OCI-LY7 (cell line): ENCODE measurements around the gene COX17. TPM values are rescaled to one million over a fixed set of nuclear protein-coding genes. Genes with fewer than 3 reads are reported as not detected.
A peak's percentile ranks its signal among the peaks of the same experiment; 100 is the strongest.

Experiments
- Bru-seq: library from RNA; stranded (reverse); fragments of 400-500 nt; gene quantifications from one replicate; lab custom pipeline; 2021; lab: Mats Ljungman, UMichigan
- BruChase-seq, 2 experiments: library from RNA; stranded (reverse); fragments of 400-500 nt; gene quantifications; one replicate each; lab custom pipeline; 2021; lab: Mats Ljungman, UMichigan
- BruUV-seq: library from RNA; stranded (reverse); fragments of 400-500 nt; replicated peaks from 2 replicates; lab custom pipeline; 2021; lab: Mats Ljungman, UMichigan
- CTCF ChIA-PET: fragments of 300-600 bp; sonication (Branson Sonifier 250); formaldehyde crosslinking; loops from one replicate; lab custom pipeline; 2022; ENCODE audit warnings: antibody characterized with exemption; ENCODE audit not compliant: unreplicated experiment; lab: Charles Lee
- POLR2A ChIA-PET: fragments of 300-600 bp; sonication (Branson Sonifier 250); formaldehyde crosslinking; loops from one replicate; lab custom pipeline; 2022; ENCODE audit warnings: antibody characterized with exemption; lab: Charles Lee
- DNase-seq: peaks from one replicate; pipeline ENCODE4 v3.0.0-alpha.2; 2015; ENCODE audit warnings: low spot score
- H2AFZ ChIP-seq: fragments of 200-600 bp; sonication (generic), shearing (Covaris generic); 2 replicates; pipeline ENCODE4 v1.6.1; 2014; ENCODE audit warnings: mild to moderate bottlenecking, antibody characterized with exemption, low read length, moderate library complexity
- H3K27ac ChIP-seq: fragments of 200-600 bp; sonication (generic); 2 replicates; pipeline ENCODE4 v1.5.1; 2014; ENCODE audit warnings: mixed run types, low read depth, mild to moderate bottlenecking, moderate library complexity, low read length, inconsistent platforms; ENCODE audit not compliant: poor library complexity, severe bottlenecking
- H3K36me3 ChIP-seq: fragments of 200-600 bp; sonication (generic); 2 replicates; pipeline ENCODE4 v1.6.1; 2014; ENCODE audit warnings: mild to moderate bottlenecking, antibody characterized with exemption, low read length, moderate library complexity, mixed read lengths; ENCODE audit not compliant: insufficient read depth
- H3K4me1 ChIP-seq: fragments of 200-600 bp; sonication (generic); 2 replicates; pipeline ENCODE4 v1.5.1; 2014; ENCODE audit warnings: mild to moderate bottlenecking, low read length; ENCODE audit not compliant: insufficient read depth, poor library complexity, severe bottlenecking
- H3K4me2 ChIP-seq: fragments of 200-600 bp; sonication (generic); 2 replicates; pipeline ENCODE4 v1.6.1; 2014; ENCODE audit warnings: mild to moderate bottlenecking, low read length
- H3K4me3 ChIP-seq: fragments of 200-600 bp; sonication (generic); 2 replicates; pipeline ENCODE4 v1.5.1; 2014; ENCODE audit warnings: mild to moderate bottlenecking, low read depth, low read length; ENCODE audit not compliant: poor library complexity, severe bottlenecking
- H3K79me2 ChIP-seq: fragments of 200-600 bp; sonication (generic); 2 replicates; pipeline ENCODE4 v1.6.1; 2016; ENCODE audit warnings: low read depth, mild to moderate bottlenecking, low read length, moderate library complexity, mixed read lengths; ENCODE audit not compliant: insufficient read depth
- H3K9me2 ChIP-seq: fragments of 200-600 bp; sonication (generic); 2 replicates; pipeline ENCODE4 v1.6.1; 2016; ENCODE audit warnings: mild to moderate bottlenecking, low read length, mixed read lengths; ENCODE audit not compliant: insufficient read depth
- H3K9me3 ChIP-seq: fragments of 200-600 bp; sonication (generic); 2 replicates; pipeline ENCODE4 v1.6.1; 2014; ENCODE audit warnings: mild to moderate bottlenecking, mixed run types, low read length, mixed read lengths
- H4K20me1 ChIP-seq: fragments of 200-600 bp; sonication (generic); 2 replicates; pipeline ENCODE4 v1.6.1; 2014; ENCODE audit warnings: mild to moderate bottlenecking, antibody characterized with exemption, low read length, moderate library complexity, mixed read lengths; ENCODE audit not compliant: insufficient read depth
- EZH2phosphoT487 ChIP-seq: fragments of 200-600 bp; sonication (generic); IDR thresholded peaks from 2 replicates; pipeline ENCODE4 v1.6.1; 2018; ENCODE audit warnings: low read depth, borderline replicate concordance, mild to moderate bottlenecking, mixed run types, antibody characterized with exemption, low read length, moderate library complexity, mixed read lengths
- intact Hi-C: fragments of 100-400 bp; cut with micrococcal nuclease; formaldehyde crosslinking; loops from one replicate; pipeline ENCODE4 v1.10.0; 2022; ENCODE audit not compliant: unreplicated experiment
- long read RNA-seq: library from polyadenylated mRNA; stranded (forward); transcript quantifications from one replicate; pipeline ENCODE4 v2.0.0, GENCODE V29; 2022
- total RNA-seq, 2 experiments: library from RNA; depleted of rRNA in 1 of 2; stranded (reverse); fragments of >200 nt in 1 of 2; shearing (Covaris generic) in 1 of 2; gene quantifications; 2 replicates each; pipeline ENCODE4 v1.2.3, GENCODE V29; 2014 to 2022
- TF ChIP-seq, protein P1 (sequence below): fragments of 200-600 bp; sonication (generic); conservative IDR thresholded peaks from 2 replicates; pipeline ENCODE4 v1.5.1; 2014; ENCODE audit warnings: mild to moderate bottlenecking, antibody characterized with exemption, low read length, moderate library complexity, mixed read lengths

COX17 gene
- total RNA-seq (2014; rRNA removed; shearing (Covaris generic)) (77.3 and 109 TPM in 2 replicates), total RNA-seq (2022) (78.5 and 80.0 TPM in 2 replicates), Bru-seq, nascent RNA (percentile 95 among the genes with signal in this experiment), BruChase-seq, experiment 1, labeled RNA remaining after a 6-hour chase (percentile 83 among the genes with signal in this experiment), BruChase-seq, experiment 2, labeled RNA remaining after a 2-hour chase (percentile 82 among the genes with signal in this experiment)
- long read RNA-seq, transcript COX17-201 (3 exons, 684 nt): major isoform, 201 of 211 reads
- long read RNA-seq, partial matches to known transcripts: 2 of 211 reads
- long read RNA-seq, other reads (novel, unspliced or antisense): 3 of 211 reads

DNA sequence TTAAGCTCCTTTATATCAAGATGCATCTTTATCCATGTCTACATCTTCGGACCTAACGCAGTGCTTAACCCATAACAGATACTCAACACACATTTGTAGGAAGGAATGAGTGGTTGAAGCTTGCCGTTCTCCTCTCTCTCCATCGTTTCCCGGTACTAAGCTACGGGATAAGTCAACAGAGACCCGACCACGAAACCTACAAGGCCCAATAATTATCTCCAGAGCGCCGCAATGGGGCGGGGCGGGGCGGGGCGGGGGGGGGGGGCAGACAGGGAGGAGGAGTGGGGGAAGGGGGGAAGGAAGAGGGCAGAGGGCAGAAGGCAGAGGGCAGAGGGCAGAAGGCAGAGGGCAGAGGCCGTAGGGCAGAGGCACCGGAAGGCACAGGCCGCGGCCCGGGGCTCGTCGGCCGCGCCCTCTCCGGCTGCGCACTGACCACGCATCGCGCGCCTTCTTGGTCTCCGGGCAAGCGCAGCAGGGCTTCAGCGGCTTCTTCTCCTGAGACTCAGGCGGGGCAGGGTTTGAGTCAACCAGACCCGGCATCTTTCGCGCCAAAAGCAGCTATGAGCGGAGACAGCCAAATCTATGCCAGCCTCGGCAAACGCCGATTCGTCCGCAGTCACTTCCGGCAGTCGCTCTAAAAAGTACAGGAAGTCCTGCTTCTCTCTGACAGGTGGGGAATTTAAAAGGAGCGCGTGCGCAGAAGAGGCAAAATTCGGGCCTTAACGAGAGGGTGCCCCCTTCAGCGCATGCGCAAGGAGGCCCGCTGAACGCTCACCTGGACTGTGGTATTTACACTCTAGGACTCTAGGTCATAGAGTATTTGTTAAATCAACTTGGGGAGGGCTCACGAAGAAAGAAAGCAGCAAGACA is at the start of gene COX17:
Gene COX17 (minus strand): TSS at position 636 of the 870 bp plus-strand sequence. CDS start 96 bp downstream, at position 540.
- H3K4me3 ChIP-seq: peak within 1 kb of the TSS; percentile 87
- intact Hi-C loops: loop anchor here (1.0 to 10.0 kb wide), 3 partner anchors 179 to 670 kb away; partner anchors contain the start of genes B4GALT4, LRRC58 and TIMMDC1
- TF ChIP-seq, protein P1, sequence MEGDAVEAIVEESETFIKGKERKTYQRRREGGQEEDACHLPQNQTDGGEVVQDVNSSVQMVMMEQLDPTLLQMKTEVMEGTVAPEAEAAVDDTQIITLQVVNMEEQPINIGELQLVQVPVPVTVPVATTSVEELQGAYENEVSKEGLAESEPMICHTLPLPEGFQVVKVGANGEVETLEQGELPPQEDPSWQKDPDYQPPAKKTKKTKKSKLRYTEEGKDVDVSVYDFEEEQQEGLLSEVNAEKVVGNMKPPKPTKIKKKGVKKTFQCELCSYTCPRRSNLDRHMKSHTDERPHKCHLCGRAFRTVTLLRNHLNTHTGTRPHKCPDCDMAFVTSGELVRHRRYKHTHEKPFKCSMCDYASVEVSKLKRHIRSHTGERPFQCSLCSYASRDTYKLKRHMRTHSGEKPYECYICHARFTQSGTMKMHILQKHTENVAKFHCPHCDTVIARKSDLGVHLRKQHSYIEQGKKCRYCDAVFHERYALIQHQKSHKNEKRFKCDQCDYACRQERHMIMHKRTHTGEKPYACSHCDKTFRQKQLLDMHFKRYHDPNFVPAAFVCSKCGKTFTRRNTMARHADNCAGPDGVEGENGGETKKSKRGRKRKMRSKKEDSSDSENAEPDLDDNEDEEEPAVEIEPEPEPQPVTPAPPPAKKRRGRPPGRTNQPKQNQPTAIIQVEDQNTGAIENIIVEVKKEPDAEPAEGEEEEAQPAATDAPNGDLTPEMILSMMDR: no peak
- no peak for TF ChIP-seq EZH2phosphoT487
- peak within 1 kb of the TSS; percentile 90 for H3K4me2 ChIP-seq
- ChIA-PET CTCF (interaction anchor here (0.5 to 1.9 kb wide), 3 partner anchors 18 to 1006 kb away, joined by 3 to 4 read pairs (median 3); no protein-coding TSS in a partner anchor), POLR2A (interaction anchor here (0.6 to 1.6 kb wide), 15 partner anchors 9 to 919 kb away, joined by 3 to 8 read pairs (median 3); partner anchors contain the start of genes ARHGAP31 and NDUFB4)
- peaks cover 15% of the 10 kb centered on the region; the same call in 1 of the 2 replicates for H4K20me1 ChIP-seq
- H2AFZ ChIP-seq: peak within 1 kb of the TSS; percentile 91
- no peaks in the 10 kb centered on the region for H3K9me2 ChIP-seq
- H3K27ac ChIP-seq: peak within 1 kb of the TSS; percentile 77
- BruUV-seq: no TSS peak
- peaks cover 27% of the 10 kb centered on the region for H3K4me1 ChIP-seq
- no peaks in the 10 kb centered on the region for H3K9me3 ChIP-seq
- peaks cover 21% of the 10 kb centered on the region for H3K79me2 ChIP-seq
- peaks cover 37% of the 10 kb centered on the region for H3K36me3 ChIP-seq
- DNase-seq: peak; percentile 98

DNA sequence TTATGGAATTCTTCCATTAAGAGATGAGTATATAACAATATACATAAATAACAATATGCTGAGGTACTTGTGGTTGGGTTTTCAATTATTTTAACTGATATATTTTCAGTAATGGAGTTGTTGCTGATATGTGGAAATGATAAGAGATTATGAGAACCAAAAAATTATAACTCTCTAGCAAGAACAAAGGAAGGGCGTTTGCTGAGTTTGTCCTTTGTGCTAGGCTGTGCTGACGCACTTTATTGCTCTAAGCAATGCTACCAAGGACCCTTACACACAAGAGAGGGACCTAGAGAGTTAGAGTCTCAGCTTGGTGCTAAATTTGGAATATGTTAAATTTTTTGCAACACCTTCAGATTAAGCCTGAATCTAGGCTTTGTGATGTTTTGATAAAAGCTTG is 49.7 kb upstream of the COX17 start:
- Histone ChIP-seq H3K4me3 (no peak overlapping the region), H3K4me2 (no peak overlapping the region), H3K79me2 (no peaks in the 10 kb centered on the region), H3K9me3 (no peaks in the 10 kb centered on the region), H3K36me3 (no peaks in the 10 kb centered on the region), H3K4me1 (no peaks in the 10 kb centered on the region), H3K9me2 (no peaks in the 10 kb centered on the region), H3K27ac (no peak overlapping the region), H4K20me1 (no peaks in the 10 kb centered on the region), H2AFZ (no peak overlapping the region)
- intact Hi-C loops: no loop called here
- CTCF ChIA-PET: no interaction called here
- no TSS peak for BruUV-seq
- no peak for DNase-seq
- TF ChIP-seq, protein P1: no peak
- no peak for TF ChIP-seq EZH2phosphoT487
- POLR2A ChIA-PET: interaction anchor here (0.7 kb wide), 1 partner anchor 21 kb away, joined by 4 read pairs; no protein-coding TSS in a partner anchor
